H9 (cell line): ENCODE measurements around the gene NFASC. TPM values are rescaled to one million over a fixed set of nuclear protein-coding genes. Genes with fewer than 3 reads are reported as not detected.

Experiments used
- DNase-seq: peaks from one replicate; pipeline ENCODE4 v3.0.0-alpha.2; 2017
- H2AFZ ChIP-seq: one replicate; pipeline ENCODE4 v1.6.1; 2013; ENCODE audit warnings: mild to moderate bottlenecking, low read length, control low read depth, moderate library complexity
- H2AK5ac ChIP-seq: 2 replicates; pipeline ENCODE4 v1.6.1; 2013; ENCODE audit warnings: low read length, control low read depth, mixed read lengths; ENCODE audit not compliant: insufficient read length
- H2BK120ac ChIP-seq: one replicate; pipeline ENCODE4 v1.6.1; 2013; ENCODE audit warnings: low read depth, mild to moderate bottlenecking, low read length, control low read depth, inconsistent platforms; ENCODE audit not compliant: poor library complexity, severe bottlenecking
- H2BK12ac ChIP-seq: 2 replicates; pipeline ENCODE4 v1.6.1; 2013; ENCODE audit warnings: low read length, control low read depth, mixed read lengths, low read depth; ENCODE audit not compliant: insufficient read length
- H2BK15ac ChIP-seq: 2 replicates; pipeline ENCODE4 v1.6.1; 2013; ENCODE audit warnings: low read depth, low read length, control low read depth
- H2BK20ac ChIP-seq: one replicate; pipeline ENCODE4 v1.6.1; 2013; ENCODE audit warnings: low read depth, mild to moderate bottlenecking, low read length, control low read depth, inconsistent platforms; ENCODE audit not compliant: poor library complexity, severe bottlenecking
- H2BK5ac ChIP-seq: 2 replicates; pipeline ENCODE4 v1.6.1; 2013; ENCODE audit warnings: low read length, control low read depth, mixed read lengths; ENCODE audit not compliant: insufficient read length
- H3K14ac ChIP-seq: 2 replicates; pipeline ENCODE4 v1.6.1; 2013; ENCODE audit warnings: low read length, control low read depth; ENCODE audit not compliant: insufficient read depth
- H3K18ac ChIP-seq: 2 replicates; pipeline ENCODE4 v1.6.1; 2013; ENCODE audit warnings: low read depth, mild to moderate bottlenecking, mixed read lengths, low read length, control low read depth; ENCODE audit not compliant: insufficient read length
- H3K23ac ChIP-seq: 2 replicates; pipeline ENCODE4 v1.6.1; 2013; ENCODE audit warnings: low read length, control low read depth, mixed read lengths, low read depth; ENCODE audit not compliant: insufficient read length
- H3K23me2 ChIP-seq: 2 replicates; pipeline ENCODE4 v1.6.1; 2013; ENCODE audit warnings: low read depth, mild to moderate bottlenecking, mixed read lengths, low read length, control low read depth; ENCODE audit not compliant: insufficient read length, poor library complexity, severe bottlenecking
- H3K27ac ChIP-seq: 2 replicates; pipeline ENCODE4 v1.5.1; 2013; ENCODE audit warnings: low read length, control low read depth, mixed read lengths, low read depth; ENCODE audit not compliant: insufficient read length
- H3K27me3 ChIP-seq: 2 replicates; pipeline ENCODE4 v1.6.1; 2013; ENCODE audit warnings: low read length, control low read depth, inconsistent platforms; ENCODE audit not compliant: insufficient read depth
- H3K4ac ChIP-seq: 2 replicates; pipeline ENCODE4 v1.6.1; 2013; ENCODE audit warnings: low read depth, mild to moderate bottlenecking, control low read depth, inconsistent platforms, low read length, moderate library complexity
- H3K4me1 ChIP-seq: 2 replicates; pipeline ENCODE4 v1.6.1; 2013; ENCODE audit warnings: low read length, control low read depth, inconsistent platforms; ENCODE audit not compliant: insufficient read depth
- H3K4me2 ChIP-seq: 2 replicates; pipeline ENCODE4 v1.6.1; 2013; ENCODE audit warnings: low read length, control low read depth, mixed read lengths; ENCODE audit not compliant: insufficient read length, insufficient read depth
- H3K56ac ChIP-seq: 2 replicates; pipeline ENCODE4 v1.6.1; 2013; ENCODE audit warnings: low read depth, mild to moderate bottlenecking, mixed read lengths, low read length, control low read depth; ENCODE audit not compliant: insufficient read length
- H3K79me1 ChIP-seq: 2 replicates; pipeline ENCODE4 v1.6.1; 2013; ENCODE audit warnings: low read depth, mild to moderate bottlenecking, moderate library complexity, low read length, control low read depth, inconsistent platforms; ENCODE audit not compliant: insufficient read depth, poor library complexity, severe bottlenecking
- H3K79me2 ChIP-seq: 2 replicates; pipeline ENCODE4 v1.6.1; 2013; ENCODE audit warnings: low read length, control low read depth, inconsistent platforms; ENCODE audit not compliant: insufficient read depth
- H3K9ac ChIP-seq: 2 replicates; pipeline ENCODE4 v1.6.1; 2013; ENCODE audit warnings: low read length, control low read depth, mixed read lengths; ENCODE audit not compliant: insufficient read length; ENCODE audit errors: extremely low read depth
- H3K9me3 ChIP-seq: one replicate; pipeline ENCODE4 v1.6.1; 2013; ENCODE audit warnings: low read depth, low read length, inconsistent platforms; ENCODE audit not compliant: control insufficient read depth
- H3T11ph ChIP-seq: one replicate; pipeline ENCODE4 v1.6.1; 2013; ENCODE audit warnings: mild to moderate bottlenecking, low read length, control low read depth, inconsistent platforms
- H4K20me1 ChIP-seq: one replicate; pipeline ENCODE4 v1.6.1; 2013; ENCODE audit not compliant: control insufficient read depth, insufficient read length, insufficient read depth
- H4K5ac ChIP-seq: 2 replicates; pipeline ENCODE4 v1.6.1; 2013; ENCODE audit warnings: low read depth, mild to moderate bottlenecking, mixed read lengths, low read length, control low read depth; ENCODE audit not compliant: insufficient read length
- H4K8ac ChIP-seq: replicated peaks from 2 replicates; pipeline ENCODE4 v1.6.1; 2013; ENCODE audit warnings: low read length, control low read depth, mixed read lengths, low read depth; ENCODE audit not compliant: insufficient read length
- H4K91ac ChIP-seq: 2 replicates; pipeline ENCODE4 v1.6.1; 2013; ENCODE audit warnings: low read depth, mild to moderate bottlenecking, moderate library complexity, mixed read lengths, low read length, control low read depth; ENCODE audit not compliant: insufficient read length
- H3K27ac Mint-ChIP-seq, 3 experiments: 2 replicates in 2 of 3; 3 replicates in 1 of 3; pipeline ENCODE4 v1.8.0; 2020 to 2021; ENCODE audit warnings: mixed read lengths in 3 of 3, mild to moderate bottlenecking in 1 of 3, moderate library complexity in 1 of 3
- H3K27me3 Mint-ChIP-seq: 2 replicates; pipeline ENCODE4 v1.8.0; 2021; ENCODE audit warnings: low read depth, mild to moderate bottlenecking, moderate library complexity, mixed read lengths
- H3K36me3 Mint-ChIP-seq, 3 experiments: 2 replicates in 2 of 3; 3 replicates in 1 of 3; pipeline ENCODE4 v1.8.0; 2020 to 2021; ENCODE audit warnings: low read depth in 3 of 3, mixed read lengths in 3 of 3; ENCODE audit not compliant: insufficient read depth in 1 of 3
- H3K4me1 Mint-ChIP-seq, 2 experiments: 2 replicates each; pipeline ENCODE4 v1.8.0; 2020; ENCODE audit warnings: mixed read lengths in 2 of 2
- H3K4me3 Mint-ChIP-seq, 2 experiments: 2 replicates in 1 of 2; 3 replicates in 1 of 2; pipeline ENCODE4 v1.8.0; 2020 to 2021; ENCODE audit warnings: mild to moderate bottlenecking in 2 of 2, mixed read lengths in 2 of 2, moderate library complexity in 1 of 2
- H3K9me3 Mint-ChIP-seq, 2 experiments: 2 replicates in 1 of 2; 3 replicates in 1 of 2; pipeline ENCODE4 v1.8.0; 2020; ENCODE audit warnings: mild to moderate bottlenecking in 2 of 2, mixed read lengths in 2 of 2, moderate library complexity in 1 of 2
- CTCF ChIP-seq: fragments of 200-600 bp; sonication (generic); conservative IDR thresholded peaks from 3 replicates; pipeline ENCODE4 v1.8.0; 2021; ENCODE audit warnings: antibody characterized with exemption, mild to moderate bottlenecking
- WGBS: extraction: QIAGEN DNeasy Blood & Tissue Kit; methylation state at CpG from one replicate; pipeline ENCODE4 v1.1.7; 2013; ENCODE audit warnings: missing lambda C conversion rate, low lambda C conversion rate, mixed read lengths; ENCODE audit not compliant: insufficient read length; ENCODE audit errors: extremely low coverage; 5-methylcytosine and 5-hydroxymethylcytosine counted together
- total RNA-seq: library from RNA; stranded (reverse); gene quantifications from 2 replicates; pipeline ENCODE4 v1.2.1, GENCODE V29; 2021

Gene NFASC
- total RNA-seq, 1 experiment from 2014 or later = 5.0 TPM

- no peaks in the 10 kb centered on the region for H3K27me3 ChIP-seq
- no peak overlapping the region for H3K23ac ChIP-seq
- H3K27ac Mint-ChIP-seq = peak overlapping the region in 1 of 3 experiments; percentile 20; a peak in 1 of 7 replicates
- no peak overlapping the region for H2AFZ ChIP-seq
- H3K4me2 ChIP-seq = no peak overlapping the region
- no peaks in the 10 kb centered on the region for H3K79me2 ChIP-seq
- H3K4ac ChIP-seq = no peak overlapping the region
- H3T11ph ChIP-seq = no peak overlapping the region
- H2BK5ac ChIP-seq = no peak overlapping the region
- H3K36me3 Mint-ChIP-seq = no peaks in the 10 kb centered on the region
- H3K9me3 Mint-ChIP-seq = no peaks in the 10 kb centered on the region; a peak in 2 of 5 replicates
- H3K79me1 ChIP-seq = no peaks in the 10 kb centered on the region
- H3K9ac ChIP-seq = no peak overlapping the region
- no peak for DNase-seq
- no peaks in the 10 kb centered on the region for H3K9me3 ChIP-seq
- H4K20me1 ChIP-seq = no peaks in the 10 kb centered on the region
- no CpG with 5 or more reads among the region's 16 CpGs for WGBS
- H2BK120ac ChIP-seq = no peak overlapping the region
- H3K4me3 Mint-ChIP-seq = no peak overlapping the region; a peak in 1 of 5 replicates
- no peak overlapping the region for H2BK15ac ChIP-seq
- no peak overlapping the region for H4K5ac ChIP-seq
- no peak overlapping the region for H3K27ac ChIP-seq
- peaks cover 18 to 46% of the 10 kb centered on the region in 2 experiments for H3K4me1 Mint-ChIP-seq
- no peak overlapping the region for H2AK5ac ChIP-seq
- no peak overlapping the region for H4K8ac ChIP-seq
- no peak overlapping the region for H2BK20ac ChIP-seq
- H3K14ac ChIP-seq = no peak overlapping the region
- H2BK12ac ChIP-seq = no peak overlapping the region
- no peaks in the 10 kb centered on the region; the same call in 1 of the 2 replicates for H3K4me1 ChIP-seq
- no peak overlapping the region for H3K56ac ChIP-seq
- no peak overlapping the region for H3K18ac ChIP-seq
- no peak overlapping the region for H4K91ac ChIP-seq
- no peak for TF ChIP-seq CTCF
- no peaks in the 10 kb centered on the region for H3K23me2 ChIP-seq
- peaks cover 37% of the 10 kb centered on the region for H3K27me3 Mint-ChIP-seq
Measured at GRCh38 chr1:205025239-205025638, 154.6 kb downstream of the NFASC start.
